Stimulated activated CD8-positive, alpha-beta memory T cell treated with anti-CD3 and anti-CD28 coated beads, Interleukin-4, amount 100 ng/mL, for 48 hours (primary cell): ENCODE measurements around the gene C2orf92.

ENCODE experiments used
- DNase-seq: peaks from one replicate; pipeline ENCODE4 v3.0.0-alpha.2; 2020

Gene C2orf92

DNA sequence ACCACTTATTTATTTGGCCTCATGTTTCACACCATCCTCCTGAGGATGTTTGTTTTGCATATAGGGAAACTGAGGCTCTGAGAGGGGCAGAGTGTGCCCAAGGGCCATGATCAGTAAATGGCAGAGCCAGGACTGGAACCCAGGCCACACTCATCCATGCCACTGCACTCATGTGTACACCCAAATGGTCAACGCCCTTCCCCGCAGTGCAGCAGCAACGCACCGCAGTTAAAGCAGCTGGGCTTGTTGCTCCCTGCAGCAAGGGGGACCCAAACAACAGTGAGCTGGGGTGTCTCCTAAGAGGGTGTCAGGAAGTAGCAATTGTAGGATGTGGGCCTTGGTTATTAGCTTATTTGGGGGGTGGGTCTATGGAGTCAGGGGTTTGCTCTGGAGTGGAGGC is 80.5 kb downstream of the C2orf92 start:
- no peak for DNase-seq

- DNase-seq = no peak
Measured at GRCh38 chr2:97751752-97752151, 82.2 kb downstream of the C2orf92 start.
